SU-DHL-6 (cell line): ENCODE measurements around the gene UNC45A.

Experiments used
- H2AFZ ChIP-seq: fragments of 200-600 bp; sonication (generic); 2 replicates; pipeline ENCODE4 v1.6.1; 2014; ENCODE audit warnings: low read depth, mild to moderate bottlenecking, moderate library complexity, mixed read lengths, antibody characterized with exemption, low read length; ENCODE audit not compliant: severe bottlenecking
- H3F3A ChIP-seq: fragments of 200-600 bp; shearing (Covaris generic); 2 replicates; pipeline ENCODE4 v1.6.0; 2016; ENCODE audit warnings: antibody characterized with exemption, mild to moderate bottlenecking; ENCODE audit not compliant: insufficient read depth
- H3K27ac ChIP-seq: fragments of 200-600 bp; sonication (generic); 2 replicates; pipeline ENCODE4 v1.5.1; 2016; ENCODE audit warnings: low read depth, mild to moderate bottlenecking, low read length, moderate library complexity, mixed read lengths
- H3K27me3 ChIP-seq: fragments of 200-600 bp; sonication (generic), shearing (Covaris generic); 2 replicates; pipeline ENCODE4 v1.6.0; 2014; ENCODE audit warnings: mild to moderate bottlenecking, low read length
- H3K36me3 ChIP-seq: fragments of 200-600 bp; sonication (generic); 2 replicates; pipeline ENCODE4 v1.6.1; 2014; ENCODE audit warnings: mild to moderate bottlenecking, low read length, mixed read lengths
- H3K4me2 ChIP-seq: fragments of 300-600, 200-600 bp; shearing (Covaris generic), sonication (generic); 2 replicates; pipeline ENCODE4 v1.6.0; 2014; ENCODE audit warnings: low read length, low read depth, mild to moderate bottlenecking; ENCODE audit not compliant: poor library complexity, severe bottlenecking
- H3K4me3 ChIP-seq: fragments of 200-600 bp; sonication (generic); 2 replicates; pipeline ENCODE4 v1.5.1; 2014; ENCODE audit warnings: antibody characterized with exemption, low read length, mild to moderate bottlenecking, mixed read lengths; ENCODE audit not compliant: insufficient read depth, poor library complexity, severe bottlenecking
- H3K79me2 ChIP-seq: fragments of 200-600 bp; sonication (generic); 2 replicates; pipeline ENCODE4 v1.6.1; 2014; ENCODE audit warnings: mild to moderate bottlenecking, low read length, moderate library complexity; ENCODE audit not compliant: insufficient read depth
- H3K9ac ChIP-seq: fragments of 200-600 bp; sonication (generic); 2 replicates; pipeline ENCODE4 v1.7.0; 2014; ENCODE audit warnings: mild to moderate bottlenecking, low read length
- H3K9me2 ChIP-seq: fragments of 200-600 bp; sonication (generic); replicated peaks from 2 replicates; pipeline ENCODE4 v1.6.1; 2014; ENCODE audit warnings: low read length; ENCODE audit not compliant: insufficient read depth
- H3K9me3 ChIP-seq: fragments of 200-600 bp; sonication (generic); 2 replicates; pipeline ENCODE4 v1.6.1; 2014; ENCODE audit warnings: low read length, mixed read lengths; ENCODE audit not compliant: insufficient read depth
- H4K20me1 ChIP-seq: fragments of 200-600 bp; sonication (generic); 2 replicates; pipeline ENCODE4 v1.6.1; 2014; ENCODE audit warnings: low read depth, mild to moderate bottlenecking, antibody characterized with exemption, low read length, moderate library complexity, mixed read lengths
- EZH2phosphoT487 ChIP-seq: fragments of 200-600 bp; sonication (generic), shearing (Covaris generic); conservative IDR thresholded peaks from 2 replicates; pipeline ENCODE4 v1.6.1; 2018; ENCODE audit warnings: mild to moderate bottlenecking, antibody characterized with exemption, low read length, moderate library complexity, mixed read lengths
- TF ChIP-seq, protein P1 (sequence below): fragments of 200-600 bp; sonication (generic); IDR thresholded peaks from one replicate; pipeline ENCODE4 v1.5.1; 2017; ENCODE audit warnings: antibody characterized with exemption, mild to moderate bottlenecking, low read length, moderate library complexity; ENCODE audit not compliant: insufficient read depth, poor library complexity, severe bottlenecking

Gene UNC45A

DNA sequence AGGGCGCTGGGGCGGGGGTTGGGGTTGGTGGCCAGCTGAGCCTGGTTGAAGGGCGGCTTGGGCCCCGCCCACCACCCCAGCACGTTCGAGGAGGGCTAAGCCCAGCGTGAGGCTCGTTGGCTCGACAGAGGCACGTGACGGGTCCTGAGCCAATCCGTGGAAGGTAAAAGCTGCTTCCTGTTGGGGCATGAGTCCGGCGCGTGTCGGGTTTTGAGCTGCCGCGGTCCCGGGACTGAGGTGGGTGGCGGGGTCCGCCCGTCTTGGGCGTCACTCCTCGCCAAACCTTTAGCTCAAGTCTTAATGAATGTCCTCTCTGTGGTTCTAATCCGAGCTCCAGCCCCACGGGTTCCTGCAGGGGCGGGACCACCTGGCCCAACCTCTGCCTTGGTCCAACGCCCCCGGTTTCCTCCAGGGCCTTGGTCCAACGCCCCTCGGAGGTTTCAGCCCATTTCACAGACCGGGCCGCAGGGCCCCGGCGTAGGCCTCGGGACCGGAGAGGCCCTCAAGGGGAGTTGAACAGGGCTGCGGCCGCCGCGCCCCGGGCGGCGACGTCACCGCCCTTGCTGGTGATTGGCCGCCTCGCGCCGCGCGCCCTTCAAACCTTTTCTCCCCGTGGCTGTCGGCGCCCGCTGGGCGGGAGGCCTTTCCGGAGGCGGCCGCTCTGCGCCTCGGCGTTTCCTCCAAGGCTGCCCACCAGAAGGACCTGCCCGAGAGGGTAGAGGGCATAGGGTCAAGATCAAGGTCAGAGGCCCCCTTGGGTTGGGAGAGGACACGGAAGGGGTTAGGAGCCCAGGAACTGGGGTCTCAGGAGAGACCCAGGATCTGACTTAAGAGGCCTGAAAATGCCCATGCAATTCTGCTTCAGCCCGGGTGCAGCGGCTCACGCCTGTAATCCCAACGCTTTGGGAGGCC lies 19.9 kb downstream of the UNC45A start, which contains the start of gene RCCD1:
RCCD1 (plus strand) TSS at position 173 of the 912 bp plus-strand sequence. CDS start 1,851 bp downstream, outside the sequence.
- no peaks in the 10 kb centered on the region for H3K27me3 ChIP-seq
- no peaks in the 10 kb centered on the region for H3K9me3 ChIP-seq
- peaks cover 3% of the 10 kb centered on the region; the same call in 1 of the 2 replicates for H3K79me2 ChIP-seq
- H4K20me1 ChIP-seq, result no peaks in the 10 kb centered on the region
- no peak for TF ChIP-seq EZH2phosphoT487
- TF ChIP-seq, protein P1, sequence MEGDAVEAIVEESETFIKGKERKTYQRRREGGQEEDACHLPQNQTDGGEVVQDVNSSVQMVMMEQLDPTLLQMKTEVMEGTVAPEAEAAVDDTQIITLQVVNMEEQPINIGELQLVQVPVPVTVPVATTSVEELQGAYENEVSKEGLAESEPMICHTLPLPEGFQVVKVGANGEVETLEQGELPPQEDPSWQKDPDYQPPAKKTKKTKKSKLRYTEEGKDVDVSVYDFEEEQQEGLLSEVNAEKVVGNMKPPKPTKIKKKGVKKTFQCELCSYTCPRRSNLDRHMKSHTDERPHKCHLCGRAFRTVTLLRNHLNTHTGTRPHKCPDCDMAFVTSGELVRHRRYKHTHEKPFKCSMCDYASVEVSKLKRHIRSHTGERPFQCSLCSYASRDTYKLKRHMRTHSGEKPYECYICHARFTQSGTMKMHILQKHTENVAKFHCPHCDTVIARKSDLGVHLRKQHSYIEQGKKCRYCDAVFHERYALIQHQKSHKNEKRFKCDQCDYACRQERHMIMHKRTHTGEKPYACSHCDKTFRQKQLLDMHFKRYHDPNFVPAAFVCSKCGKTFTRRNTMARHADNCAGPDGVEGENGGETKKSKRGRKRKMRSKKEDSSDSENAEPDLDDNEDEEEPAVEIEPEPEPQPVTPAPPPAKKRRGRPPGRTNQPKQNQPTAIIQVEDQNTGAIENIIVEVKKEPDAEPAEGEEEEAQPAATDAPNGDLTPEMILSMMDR, result no peak
- peak within 1 kb of the TSS; percentile 87 for H3K9ac ChIP-seq
- H3K4me2 ChIP-seq, result peak within 1 kb of the TSS; percentile 89
- H3K27ac ChIP-seq, result peak within 1 kb of the TSS; percentile 94
- no peaks in the 10 kb centered on the region for H3K36me3 ChIP-seq
- peaks cover 22% of the 10 kb centered on the region for H3F3A ChIP-seq
- peak within 1 kb of the TSS; percentile 27 for H2AFZ ChIP-seq
- H3K9me2 ChIP-seq, result no peaks in the 10 kb centered on the region
- H3K4me3 ChIP-seq, result peak within 1 kb of the TSS; percentile 72

DNA sequence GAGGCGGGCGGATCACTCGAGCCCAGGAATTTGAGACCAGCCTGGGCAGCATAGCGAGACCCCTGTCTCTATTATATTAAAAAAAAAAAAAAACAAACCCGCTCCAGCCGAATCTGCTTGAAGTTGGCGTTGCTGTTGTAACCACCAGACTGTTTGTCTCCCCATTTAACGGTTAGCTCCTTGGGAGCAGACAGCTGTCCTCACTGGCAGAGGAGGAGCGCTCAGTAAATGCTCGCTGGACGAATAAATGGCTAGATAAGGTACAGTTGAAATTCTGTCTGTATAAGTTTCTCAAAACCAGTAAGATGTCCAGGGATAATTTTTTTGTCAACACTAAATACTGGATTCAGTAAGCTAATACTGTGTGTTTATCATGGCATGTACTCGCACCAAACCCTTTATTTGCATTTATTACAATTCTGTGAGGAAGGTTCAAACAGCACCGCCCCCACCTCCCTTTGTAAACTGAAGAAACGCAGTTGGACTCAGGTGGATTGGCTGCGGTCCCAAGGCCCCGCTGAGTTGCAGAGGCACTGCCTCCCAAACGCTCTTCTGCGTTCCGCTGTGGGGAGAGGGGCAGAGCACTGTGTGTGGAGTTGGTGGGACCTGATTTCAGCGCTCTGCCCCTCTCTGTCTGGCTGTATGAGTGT lies 20.7 kb downstream of the UNC45A start:
- H3K27ac ChIP-seq, result peak overlapping the region; percentile 94
- peak overlapping the region; percentile 27 for H2AFZ ChIP-seq
- H3K79me2 ChIP-seq, result peaks cover 3% of the 10 kb centered on the region; the same call in 1 of the 2 replicates
- peak overlapping the region; percentile 72 for H3K4me3 ChIP-seq
- no peaks in the 10 kb centered on the region for H3K36me3 ChIP-seq
- H3K9me3 ChIP-seq, result no peaks in the 10 kb centered on the region
- H3K4me2 ChIP-seq, result peak overlapping the region; percentile 89
- H3K27me3 ChIP-seq, result no peaks in the 10 kb centered on the region
- H4K20me1 ChIP-seq, result no peaks in the 10 kb centered on the region
- peaks cover 22% of the 10 kb centered on the region for H3F3A ChIP-seq
- H3K9ac ChIP-seq, result peak overlapping the region; percentile 87
- TF ChIP-seq EZH2phosphoT487, result no peak
- TF ChIP-seq, protein P1, result no peak
- H3K9me2 ChIP-seq, result no peaks in the 10 kb centered on the region

DNA sequence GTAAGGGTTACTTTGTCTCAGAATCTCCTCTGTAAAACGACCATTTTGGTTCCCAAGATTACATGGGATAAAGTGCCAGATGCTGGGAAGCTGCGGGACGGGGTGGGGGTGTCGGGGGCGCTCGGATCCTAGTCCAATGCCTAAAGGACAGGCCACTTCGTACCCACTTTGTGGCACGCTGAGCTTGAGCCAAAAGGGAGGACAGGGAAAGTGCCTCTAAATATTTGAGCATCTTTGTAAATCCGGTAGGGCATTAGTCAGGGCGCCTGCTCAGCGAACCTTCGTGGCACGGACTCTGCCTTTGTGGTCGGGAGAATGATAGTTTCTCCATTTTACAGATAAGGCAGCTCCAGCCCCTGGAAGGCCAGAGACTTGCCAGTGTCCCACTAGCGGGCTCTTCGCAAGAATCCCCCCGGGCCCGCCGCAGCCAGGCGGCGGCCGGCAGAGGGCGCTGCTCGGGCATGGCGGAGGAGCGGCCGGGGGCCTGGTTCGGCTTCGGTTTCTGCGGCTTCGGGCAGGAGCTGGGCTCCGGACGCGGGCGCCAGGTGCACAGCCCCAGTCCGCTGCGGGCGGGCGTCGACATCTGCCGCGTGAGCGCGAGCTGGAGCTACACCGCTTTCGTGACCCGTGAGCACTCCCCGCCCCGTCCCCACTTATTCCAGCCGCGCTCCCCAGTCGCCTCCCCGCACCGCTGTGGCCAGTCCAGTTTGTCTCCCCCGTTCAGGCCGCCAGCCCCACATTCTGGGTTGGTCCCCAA lies 21.4 kb downstream of the UNC45A start:
- peak overlapping the region; percentile 94 for H3K27ac ChIP-seq
- no peaks in the 10 kb centered on the region for H3K36me3 ChIP-seq
- H3K4me3 ChIP-seq, result peak overlapping the region; percentile 72
- H4K20me1 ChIP-seq, result no peaks in the 10 kb centered on the region
- peaks cover 3% of the 10 kb centered on the region; the same call in 1 of the 2 replicates for H3K79me2 ChIP-seq
- peak overlapping the region; percentile 89 for H3K4me2 ChIP-seq
- TF ChIP-seq, protein P1, result peak; percentile 97
- TF ChIP-seq EZH2phosphoT487, result no peak
- peaks cover 22% of the 10 kb centered on the region for H3F3A ChIP-seq
- peak overlapping the region; percentile 27 for H2AFZ ChIP-seq
- H3K9me2 ChIP-seq, result no peaks in the 10 kb centered on the region
- H3K27me3 ChIP-seq, result no peaks in the 10 kb centered on the region
- H3K9ac ChIP-seq, result peak overlapping the region; percentile 87
- H3K9me3 ChIP-seq, result no peaks in the 10 kb centered on the region
